ENCODE data around the gene YIPF3. TPM values are rescaled to one million over a fixed set of nuclear protein-coding genes. Genes with fewer than 3 reads are reported as not detected.
A peak's percentile ranks its signal among the peaks of the same experiment; 100 is the strongest.

Gene YIPF3
- total and polyA plus RNA-seq, 9 of the 15 experiments (the other 6 are each of a cell fraction or from before 2014, with no cell fraction given), result 27.5 to 75.3 (median 57.6) TPM

GRCh38 chr6:43515808-43516207 is 918 bp downstream of the YIPF3 start:
- Histone ChIP-seq H3K4me1 (replicated peaks in 1 of 2; ENCODE audit: control insufficient read depth in 2 of 2, insufficient read depth in 2 of 2, low read length in 2 of 2) (peaks cover 13 to 19% of the 10 kb centered on the region in 2 experiments; a peak in 4 of 5 replicates), H3K79me2 (ENCODE audit: control insufficient read depth, insufficient read depth, low read length) (peaks cover 57% of the 10 kb centered on the region), H3K4me2 (ENCODE audit: insufficient read depth, low read length) (peak overlapping the region; percentile 99), H4K20me1 (replicated peaks; ENCODE audit: control insufficient read depth, insufficient read depth, low read length) (peaks cover 10% of the 10 kb centered on the region; the same call in 1 of the 2 replicates), H3K9me1 (ENCODE audit: control insufficient read depth, insufficient read depth, low read length) (no peaks in the 10 kb centered on the region), H3K27me3 (ENCODE audit: control insufficient read depth in 2 of 2, insufficient read depth in 2 of 2, low read length in 2 of 2) (no peaks in the 10 kb centered on the region), H3K4me3 (peak overlapping the region; percentile 80), H3K27ac (ENCODE audit: extremely low read depth, low read depth, low read length) (peak overlapping the region; percentile 67), H3K36me3 (ENCODE audit: control insufficient read depth, insufficient read depth, low read length) (peaks cover 82% of the 10 kb centered on the region), H3K9ac (ENCODE audit: insufficient read depth in 1 of 2, low read depth in 2 of 2, low read length in 2 of 2) (peak overlapping the region; percentile 95 to 99), H2AFZ (ENCODE audit: low read depth, low read length) (no peak overlapping the region), H3K9me3 (replicated peaks; ENCODE audit: control insufficient read depth, insufficient read depth, low read depth, low read length) (no peaks in the 10 kb centered on the region)
- FAIRE-seq (no peak), DNase-seq (ENCODE audit: extremely low read depth in 1 of 4, low spot score in 3 of 4) (no peak), ATAC-seq (no peak)
- CTCF ChIA-PET (ENCODE audit: low intra/inter-chr PET ratio), result no interaction called here
- no TSS peak for BruUV-seq (replicated peaks)
- intact Hi-C loops (cut with micrococcal nuclease) (no loop called here), in situ Hi-C loops (cut with MboI) (no loop called here)
- POLR2A ChIA-PET, result interaction anchor here (0.6 to 7.1 kb wide), 6 partner anchors 9 to 216 kb away, joined by 3 to 89 read pairs (median 9); partner anchors contain the start of gene GTPBP2
- WGBS (ENCODE audit: insufficient coverage, low coverage, missing lambda C conversion rate), result 65% methylated on average over 9 of the region's 9 CpGs
- TF ChIP-seq MAFF (IDR thresholded peaks at IDR 0.05; ENCODE audit: low read length) (no peak), ZNF263 (CRISPR knock-in tag; IDR thresholded peaks at IDR 0.05; ENCODE audit: borderline replicate concordance) (0 out of 2 replicates have a peak, but pooled peaks have one; percentile 6), ZBTB40 (IDR thresholded peaks at IDR 0.05) (no peak), ZBTB40 (CRISPR knock-in tag; IDR thresholded peaks at IDR 0.05) (0 out of 2 replicates have a peak, but pooled peaks have one; percentile 2), ZNF740 (CRISPR knock-in tag; IDR thresholded peaks at IDR 0.05) (peak; percentile 45; the same call in 1 of the 2 replicates), ZNF740 (tag; IDR thresholded peaks at IDR 0.05) (no peak), ZEB2 (IDR thresholded peaks at IDR 0.05) (no peak), MED1 (CRISPR knock-in tag; IDR thresholded peaks at IDR 0.05; ENCODE audit: borderline replicate concordance) (no peak), PBX2 (CRISPR knock-in tag; IDR thresholded peaks at IDR 0.05; ENCODE audit: low read depth) (no peak; the same call in 1 of the 2 replicates), PBX2 (tag; conservative IDR thresholded peaks at IDR 0.05; ENCODE audit: low read depth) (peak; percentile 37; the same call in 1 of the 2 replicates)
